ENCODE measurements around the gene ABCC6.
"Not testable (repeated sequence)": the region's sequence is repeated elsewhere in the genome, so short reads cannot be mapped to it uniquely, and the experiment has no call there.

GRCh38 chr16:16247439-16247838 is 24.1 kb upstream of the ABCC6 start:
- TF ChIP-seq CTCF (CRISPR knock-in tag; IDR thresholded peaks at IDR 0.05); ZHX1 (CRISPR knock-in tag; IDR thresholded peaks at IDR 0.05; ENCODE audit: low read depth); ZNF552 (CRISPR knock-in tag; IDR thresholded peaks at IDR 0.05; ENCODE audit: borderline replicate concordance); ZFP36 (IDR thresholded peaks at IDR 0.05; ENCODE audit: borderline replicate concordance, low read depth, low read length, partially characterized antibody); BCL3 (CRISPR knock-in tag; IDR thresholded peaks at IDR 0.05): not testable (repeated sequence)

Data from HepG2 (cell line).